Transverse colon (tissue), 4 donors: ENCODE measurements around the gene ZNF384.

Source experiments
- EP300 ChIP-seq: sonication (generic); formaldehyde crosslinking; IDR thresholded peaks from one replicate; pipeline ENCODE4 v1.6.1; 2017; ENCODE audit warnings: antibody characterized with exemption, low read depth
- POLR2AphosphoS5 ChIP-seq, 3 donors: sonication (generic); formaldehyde crosslinking; IDR thresholded peaks; one replicate each; pipeline ENCODE4 v1.6.1; 2016; ENCODE audit warnings: antibody characterized with exemption in 3 of 3
- TF ChIP-seq, protein P1 (sequence below), 5 experiments: fragments of 200-600 bp in 3 of 5; fragments of 450-650 bp in 2 of 5; sonication (generic) in 3 of 5; IDR thresholded peaks; 1 replicate in 2 of 5; 2 replicates in 3 of 5; pipeline ENCODE4 v1.5.1; 2016 to 2017; ENCODE audit warnings: antibody characterized with exemption in 5 of 5, inconsistent platforms in 3 of 5, mild to moderate bottlenecking in 2 of 5, moderate library complexity in 1 of 5

DNA sequence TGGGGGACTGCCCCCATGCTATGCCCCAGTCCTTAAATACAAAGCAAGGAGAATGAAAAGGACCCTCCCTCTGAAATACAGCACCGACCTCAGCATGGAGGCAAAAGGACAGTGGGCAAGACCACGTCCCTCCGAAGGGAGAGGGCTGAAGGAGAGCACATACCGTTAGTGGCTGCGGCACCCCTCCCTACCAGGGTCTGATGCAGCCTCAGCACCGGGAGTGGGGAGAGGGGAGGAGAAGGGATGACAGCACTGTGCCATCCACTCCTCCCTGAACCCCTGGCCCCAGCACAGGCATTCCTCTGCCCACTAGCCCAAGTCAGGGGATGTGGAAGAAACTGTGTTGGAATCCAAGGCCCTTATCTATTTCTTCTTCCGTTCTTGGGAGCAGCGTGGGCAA lies 38.3 kb downstream of the ZNF384 start:
- TF ChIP-seq, protein P1, sequence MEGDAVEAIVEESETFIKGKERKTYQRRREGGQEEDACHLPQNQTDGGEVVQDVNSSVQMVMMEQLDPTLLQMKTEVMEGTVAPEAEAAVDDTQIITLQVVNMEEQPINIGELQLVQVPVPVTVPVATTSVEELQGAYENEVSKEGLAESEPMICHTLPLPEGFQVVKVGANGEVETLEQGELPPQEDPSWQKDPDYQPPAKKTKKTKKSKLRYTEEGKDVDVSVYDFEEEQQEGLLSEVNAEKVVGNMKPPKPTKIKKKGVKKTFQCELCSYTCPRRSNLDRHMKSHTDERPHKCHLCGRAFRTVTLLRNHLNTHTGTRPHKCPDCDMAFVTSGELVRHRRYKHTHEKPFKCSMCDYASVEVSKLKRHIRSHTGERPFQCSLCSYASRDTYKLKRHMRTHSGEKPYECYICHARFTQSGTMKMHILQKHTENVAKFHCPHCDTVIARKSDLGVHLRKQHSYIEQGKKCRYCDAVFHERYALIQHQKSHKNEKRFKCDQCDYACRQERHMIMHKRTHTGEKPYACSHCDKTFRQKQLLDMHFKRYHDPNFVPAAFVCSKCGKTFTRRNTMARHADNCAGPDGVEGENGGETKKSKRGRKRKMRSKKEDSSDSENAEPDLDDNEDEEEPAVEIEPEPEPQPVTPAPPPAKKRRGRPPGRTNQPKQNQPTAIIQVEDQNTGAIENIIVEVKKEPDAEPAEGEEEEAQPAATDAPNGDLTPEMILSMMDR (IDR thresholded peaks at IDR 0.05), result no peak
- TF ChIP-seq POLR2AphosphoS5 (IDR thresholded peaks at IDR 0.05) (no peak), EP300 (no peak)
